K562 (cell line): ENCODE data around the gene IL17REL. TPM values are rescaled to one million over a fixed set of nuclear protein-coding genes. Genes with fewer than 3 reads are reported as not detected.

Experiments
- ARID3A ChIP-seq: IDR thresholded peaks from 2 replicates; pipeline ENCODE4 v1.6.1; 2012; ENCODE audit warnings: low read depth, low read length, improper control_type of control experiment, borderline replicate concordance
- KLF16 ChIP-seq: IDR thresholded peaks from 2 replicates; pipeline ENCODE4 v1.6.1; 2016; ENCODE audit warnings: antibody characterized with exemption
- TAL1 ChIP-seq: fragments of 450-650 bp; IDR thresholded peaks from 2 replicates; pipeline ENCODE4 v1.6.1; 2016; ENCODE audit warnings: mild to moderate bottlenecking
- ZNF239 ChIP-seq: fragments of 250-450 bp; sonication (Bioruptor Pico); IDR thresholded peaks from 2 replicates; pipeline ENCODE4 v1.4.0; 2020; ENCODE audit warnings: mild to moderate bottlenecking
- ZNF740 ChIP-seq, 3 experiments: fragments of 200-800 bp in 1 of 3; sonication (Bioruptor generic) in 1 of 3; sonication (generic) in 1 of 3; formaldehyde crosslinking in 1 of 3; IDR thresholded peaks; 2 replicates each; pipeline versions ENCODE4 v1.6.1 to v1.8.0; 2016 to 2022; ENCODE audit warnings: mild to moderate bottlenecking in 2 of 3, missing compliant biosample characterization in 2 of 3, missing genetic modification characterization in 2 of 3, missing genetic modification reagents in 1 of 3
- polyA plus RNA-seq, 8 experiments: library from polyadenylated mRNA; depleted of rRNA in 4 of 8; stranded (reverse) in 5 of 8; unstranded in 3 of 8; fragments of >200 nt; fragmentation: Nextera tagmentation in 2 of 8; fragmentation: Illumina TruSeq in 1 of 8; extraction: Ambion mirVana in 2 of 8; extraction: Trizol in 1 of 8; gene quantifications; 2 replicates each; pipeline versions ENCODE4 v1.2.1 to v1.2.3, GENCODE V29; 2011 to 2014; ENCODE audit warnings: inconsistent platforms in 1 of 8, missing spikeins in 1 of 8
- total RNA-seq, 7 experiments: library from RNA; depleted of rRNA in 6 of 7; stranded (reverse); fragments of >200 nt in 6 of 7; fragmentation: Illumina TruSeq in 2 of 7; extraction: Trizol in 2 of 7; gene quantifications; 2 replicates each; pipeline versions ENCODE4 v1.2.1 to v1.2.3, GENCODE V29; 2011 to 2021; ENCODE audit warnings: low replicate concordance in 1 of 7

Gene IL17REL
- total and polyA plus RNA-seq, 9 of the 15 experiments (the other 6 are each of a cell fraction or from before 2014, with no cell fraction given): 0.05 to 0.42 (median 0.11) TPM; not detected in 4

GRCh38 chr22:50034126-50035081 lies 21.8 kb upstream of the IL17REL start (continued):
- TF ChIP-seq ARID3A: no peak
- TF ChIP-seq ZNF740 (CRISPR knock-in tag; IDR thresholded peaks at IDR 0.05): no peak
- TF ChIP-seq ZNF740 (tag; IDR thresholded peaks at IDR 0.05): no peak
- TF ChIP-seq KLF16: no peak
- no peak for TF ChIP-seq ZNF239 (CRISPR knock-in tag)
- TF ChIP-seq TAL1: no peak
